OCI-LY3 (cell line): ENCODE results near the gene DDIAS.

Source experiments
- H2AFZ ChIP-seq: fragments of 200-600, 300-600 bp; shearing (Covaris generic); 2 replicates; pipeline ENCODE4 v1.6.0; 2014; ENCODE audit warnings: antibody characterized with exemption, low read depth, low read length
- H3K27ac ChIP-seq: fragments of 200-600, 300-600 bp; sonication (generic); 2 replicates; pipeline ENCODE4 v1.5.1; 2014; ENCODE audit warnings: mild to moderate bottlenecking, low read length, moderate library complexity, mixed read lengths
- H3K27me3 ChIP-seq: fragments of 200-600, 300-600 bp; sonication (generic); 2 replicates; pipeline ENCODE4 v1.6.1; 2014; ENCODE audit warnings: low read depth, low read length, mixed read lengths
- H3K36me3 ChIP-seq: fragments of 200-600, 300-600 bp; sonication (generic); replicated peaks from 2 replicates; pipeline ENCODE3; 2014; ENCODE audit warnings: low read depth, low read length, mixed read lengths
- H3K4me1 ChIP-seq: fragments of 300-600, 200-600 bp; sonication (generic); 2 replicates; pipeline ENCODE4 v1.6.1; 2014; ENCODE audit warnings: low read length, mixed read lengths
- H3K4me2 ChIP-seq: fragments of 200-600, 300-600 bp; sonication (generic); 2 replicates; pipeline ENCODE4 v1.6.1; 2014; ENCODE audit warnings: low read length, mixed read lengths
- H3K4me3 ChIP-seq: fragments of 300-600, 200-600 bp; sonication (generic); 2 replicates; pipeline ENCODE4 v1.5.1; 2014; ENCODE audit warnings: antibody characterized with exemption, mild to moderate bottlenecking, low read length, moderate library complexity
- H3K79me2 ChIP-seq: fragments of 300-600, 200-600 bp; shearing (Covaris generic); 2 replicates; pipeline ENCODE4 v1.6.1; 2014; ENCODE audit warnings: mild to moderate bottlenecking, low read length, mixed read lengths
- H3K9ac ChIP-seq: fragments of 300-600, 200-600 bp; shearing (Covaris generic); 2 replicates; pipeline ENCODE4 v1.6.0; 2014; ENCODE audit warnings: mild to moderate bottlenecking, low read length, moderate library complexity
- H3K9me3 ChIP-seq: fragments of 200-600, 300-600 bp; shearing (Covaris generic); 2 replicates; pipeline ENCODE4 v1.6.1; 2014; ENCODE audit warnings: low read length, mixed read lengths; ENCODE audit not compliant: insufficient read depth
- H4K20me1 ChIP-seq: fragments of 200-600, 300-600 bp; sonication (generic); 2 replicates; pipeline ENCODE4 v1.6.1; 2016; ENCODE audit warnings: low read length, mixed read lengths; ENCODE audit not compliant: insufficient read depth
- EZH2phosphoT487 ChIP-seq: fragments of 200-600 bp; shearing (Covaris generic); IDR thresholded peaks from 2 replicates; pipeline ENCODE4 v1.6.1; 2018; ENCODE audit warnings: antibody characterized with exemption, mixed run types, low read depth
- TF ChIP-seq, protein P1 (sequence below): fragments of 200-600, 300-600 bp; sonication (generic); IDR thresholded peaks from 2 replicates; pipeline ENCODE4 v1.5.1; 2014; ENCODE audit warnings: antibody characterized with exemption, low read length, low read depth

The DDIAS gene

GRCh38 chr11:82890002-82890341 lies 11.6 kb upstream of the DDIAS start:
- Histone ChIP-seq H3K9ac (no peak overlapping the region), H3K27ac (peak overlapping the region; percentile 42; the same call in 1 of the 2 replicates), H3K4me1 (peaks cover 31% of the 10 kb centered on the region), H3K36me3 (no peaks in the 10 kb centered on the region), H3K4me3 (no peak overlapping the region), H3K79me2 (peaks cover 42% of the 10 kb centered on the region), H3K27me3 (no peaks in the 10 kb centered on the region), H2AFZ (no peak overlapping the region), H3K4me2 (peak overlapping the region; percentile 38; the same call in 1 of the 2 replicates), H4K20me1 (peaks cover 13% of the 10 kb centered on the region), H3K9me3 (no peaks in the 10 kb centered on the region)
- TF ChIP-seq, protein P1, sequence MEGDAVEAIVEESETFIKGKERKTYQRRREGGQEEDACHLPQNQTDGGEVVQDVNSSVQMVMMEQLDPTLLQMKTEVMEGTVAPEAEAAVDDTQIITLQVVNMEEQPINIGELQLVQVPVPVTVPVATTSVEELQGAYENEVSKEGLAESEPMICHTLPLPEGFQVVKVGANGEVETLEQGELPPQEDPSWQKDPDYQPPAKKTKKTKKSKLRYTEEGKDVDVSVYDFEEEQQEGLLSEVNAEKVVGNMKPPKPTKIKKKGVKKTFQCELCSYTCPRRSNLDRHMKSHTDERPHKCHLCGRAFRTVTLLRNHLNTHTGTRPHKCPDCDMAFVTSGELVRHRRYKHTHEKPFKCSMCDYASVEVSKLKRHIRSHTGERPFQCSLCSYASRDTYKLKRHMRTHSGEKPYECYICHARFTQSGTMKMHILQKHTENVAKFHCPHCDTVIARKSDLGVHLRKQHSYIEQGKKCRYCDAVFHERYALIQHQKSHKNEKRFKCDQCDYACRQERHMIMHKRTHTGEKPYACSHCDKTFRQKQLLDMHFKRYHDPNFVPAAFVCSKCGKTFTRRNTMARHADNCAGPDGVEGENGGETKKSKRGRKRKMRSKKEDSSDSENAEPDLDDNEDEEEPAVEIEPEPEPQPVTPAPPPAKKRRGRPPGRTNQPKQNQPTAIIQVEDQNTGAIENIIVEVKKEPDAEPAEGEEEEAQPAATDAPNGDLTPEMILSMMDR = no peak
- TF ChIP-seq EZH2phosphoT487 = no peak

GRCh38 chr11:82890936-82891335 lies 10.6 kb upstream of the DDIAS start:
- Histone ChIP-seq H3K4me2 (no peak overlapping the region), H2AFZ (no peak overlapping the region)

DNA sequence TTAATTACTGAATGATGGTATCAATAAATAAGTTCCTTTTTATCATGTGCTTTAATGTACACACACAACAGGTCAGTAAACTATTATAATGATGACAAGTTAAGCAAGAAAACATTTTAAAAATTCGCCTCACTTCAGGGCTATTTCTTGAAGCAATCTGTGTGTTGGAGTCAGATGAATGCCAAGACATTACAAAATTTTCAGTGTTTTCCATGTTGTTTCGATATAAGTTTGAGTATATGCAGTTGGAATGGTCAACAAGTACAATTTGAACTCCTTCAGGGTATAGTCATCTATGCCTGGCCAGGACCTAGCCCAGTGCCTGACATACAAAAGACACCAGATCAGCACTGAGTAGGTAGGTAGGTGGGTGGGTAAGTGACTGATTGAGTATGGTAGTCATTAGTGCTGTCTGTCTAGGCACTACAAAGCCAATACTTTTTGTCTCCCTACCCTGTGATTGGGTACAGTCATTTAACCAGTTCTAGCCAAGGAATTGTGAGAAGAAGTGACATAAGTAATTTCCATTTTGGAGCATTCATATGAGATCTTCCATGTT lies 8.8 kb upstream of the DDIAS start:
- H3K9ac ChIP-seq = no peak overlapping the region
- no peak overlapping the region for H3K4me3 ChIP-seq
- peaks cover 8% of the 10 kb centered on the region for H3K36me3 ChIP-seq
- no peak overlapping the region for H2AFZ ChIP-seq
- H3K27ac ChIP-seq = no peak overlapping the region
- H3K9me3 ChIP-seq = peaks cover 4% of the 10 kb centered on the region; the same call in 1 of the 2 replicates
- H4K20me1 ChIP-seq = peaks cover 13% of the 10 kb centered on the region
- peaks cover 43% of the 10 kb centered on the region for H3K4me1 ChIP-seq
- peaks cover 52% of the 10 kb centered on the region for H3K79me2 ChIP-seq
- TF ChIP-seq, protein P1 = no peak
- no peak for TF ChIP-seq EZH2phosphoT487
- H3K27me3 ChIP-seq = no peaks in the 10 kb centered on the region
- no peak overlapping the region for H3K4me2 ChIP-seq

More at GRCh38 chr11:82890936-82891335, 10.6 kb upstream of the DDIAS start:
- H3K4me3 ChIP-seq = no peak overlapping the region
- H3K79me2 ChIP-seq = peaks cover 50% of the 10 kb centered on the region
- H3K27ac ChIP-seq = no peak overlapping the region
- H3K27me3 ChIP-seq = no peaks in the 10 kb centered on the region
- peaks cover 2% of the 10 kb centered on the region for H3K36me3 ChIP-seq
- H3K9me3 ChIP-seq = peaks cover under 1% of the 10 kb centered on the region; the same call in 1 of the 2 replicates
- no peak for TF ChIP-seq EZH2phosphoT487
- TF ChIP-seq, protein P1 = no peak
- peaks cover 13% of the 10 kb centered on the region for H4K20me1 ChIP-seq
- peaks cover 40% of the 10 kb centered on the region for H3K4me1 ChIP-seq
- H3K9ac ChIP-seq = no peak overlapping the region

- Histone ChIP-seq H3K4me1 (peaks cover 38% of the 10 kb centered on the region), H3K27ac (peak overlapping the region; percentile 26; the same call in 1 of the 2 replicates), H2AFZ (no peak overlapping the region), H3K27me3 (no peaks in the 10 kb centered on the region), H3K9ac (no peak overlapping the region), H3K4me2 (peak overlapping the region; percentile 26), H3K36me3 (peaks cover 8% of the 10 kb centered on the region), H4K20me1 (0 out of 2 replicates have a peak, but pooled peaks cover 4% of the 10 kb centered on the region), H3K79me2 (peaks cover 58% of the 10 kb centered on the region), H3K9me3 (peaks cover 4% of the 10 kb centered on the region; the same call in 1 of the 2 replicates), H3K4me3 (no peak overlapping the region)
- TF ChIP-seq, protein P1 = no peak
These were observed 6.0 kb upstream of the DDIAS start for GRCh38 chr11:82895437-82896091.
